T-helper 2 cell treated with Interferon-gamma antibody and Interleukin-4, amounts not matched to agents 5 μg/mL and 100 μg/mL, for 36 hours (primary cell): ENCODE results near the gene TAP2.

Source experiments
- DNase-seq: peaks from one replicate; pipeline ENCODE4 v3.0.0; 2021; ENCODE audit warnings: low spot score
- H3K27ac Mint-ChIP-seq: one replicate; pipeline ENCODE4 v1.8.0; 2021; ENCODE audit warnings: mild to moderate bottlenecking, mixed read lengths
- H3K27me3 Mint-ChIP-seq: one replicate; pipeline ENCODE4 v1.8.0; 2021; ENCODE audit warnings: low read depth, mixed read lengths
- H3K36me3 Mint-ChIP-seq: one replicate; pipeline ENCODE4 v1.8.0; 2021; ENCODE audit warnings: low read depth, mixed read lengths
- H3K4me1 Mint-ChIP-seq: one replicate; pipeline ENCODE4 v1.8.0; 2021; ENCODE audit warnings: low read depth, mixed read lengths
- H3K4me3 Mint-ChIP-seq: one replicate; pipeline ENCODE4 v1.8.0; 2022; ENCODE audit warnings: mild to moderate bottlenecking, moderate library complexity, mixed read lengths
- H3K9me3 Mint-ChIP-seq: one replicate; pipeline ENCODE4 v1.8.0; 2021; ENCODE audit warnings: mixed read lengths

TAP2 gene

DNA sequence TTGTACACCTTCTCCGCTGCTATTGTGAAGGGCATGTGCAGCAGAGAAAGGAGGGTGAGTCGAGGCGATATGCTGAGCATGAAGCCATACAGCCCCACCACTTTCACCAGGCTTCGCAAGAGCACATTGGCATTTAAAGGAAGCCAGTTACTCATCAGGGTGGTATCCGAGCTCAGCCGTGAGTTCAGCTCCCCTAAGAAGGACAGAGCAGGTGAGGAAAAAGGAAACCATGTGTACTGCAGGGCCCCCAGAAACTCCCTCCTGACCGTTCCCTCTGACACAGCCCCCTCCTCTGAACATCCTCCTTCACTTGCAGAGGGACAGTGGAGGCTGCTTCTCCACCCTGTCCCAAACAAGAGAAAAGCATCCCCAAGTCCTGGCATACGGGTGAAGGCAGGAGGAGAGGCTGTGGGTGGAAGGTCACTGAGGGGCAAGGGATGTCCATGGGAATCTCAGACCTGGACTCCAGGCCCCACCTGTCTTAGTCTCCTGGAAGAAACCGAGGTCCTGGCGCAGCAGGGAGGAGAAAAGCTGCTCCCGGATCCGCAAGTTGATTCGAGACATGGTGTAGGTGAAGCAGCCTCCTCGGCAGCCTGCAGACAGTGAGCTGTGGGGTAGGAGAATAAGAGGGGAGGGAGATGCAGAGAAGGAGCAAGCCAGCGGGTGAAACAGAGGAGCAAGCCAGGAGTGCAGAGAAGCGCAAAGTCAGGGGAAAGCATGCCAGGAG is 3.2 kb downstream of the TAP2 start:
- H3K36me3 Mint-ChIP-seq, result peaks cover 78% of the 10 kb centered on the region
- peak overlapping the region; percentile 40 for H3K4me3 Mint-ChIP-seq
- H3K4me1 Mint-ChIP-seq, result peaks cover 70% of the 10 kb centered on the region
- no peaks in the 10 kb centered on the region for H3K27me3 Mint-ChIP-seq
- DNase-seq, result no peak
- no peak overlapping the region for H3K27ac Mint-ChIP-seq
- H3K9me3 Mint-ChIP-seq, result no peaks in the 10 kb centered on the region

DNA sequence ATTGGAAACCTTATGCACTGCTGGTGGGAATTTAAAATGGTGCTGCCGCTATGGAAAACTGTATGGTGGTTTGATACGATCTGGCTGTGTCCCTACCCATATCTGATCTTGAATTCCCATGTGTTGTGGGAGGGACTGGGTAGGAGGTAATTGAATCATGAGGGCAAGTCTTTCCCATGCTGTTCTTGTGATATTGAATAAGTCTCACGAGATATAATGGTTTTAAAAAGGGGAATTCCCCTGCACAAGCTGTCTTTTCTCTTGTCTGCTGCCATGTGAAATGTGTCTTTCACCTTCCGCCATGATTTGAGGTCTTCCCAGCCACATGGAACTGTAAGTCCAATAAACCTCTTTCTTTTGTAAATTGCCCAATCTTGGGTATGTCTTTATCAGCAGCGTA is 4.9 kb downstream of the TAP2 start:
- Mint-ChIP-seq H3K4me3 (peak overlapping the region; percentile 38), H3K27ac (peak overlapping the region; percentile 34), H3K36me3 (peaks cover 84% of the 10 kb centered on the region), H3K4me1 (peaks cover 60% of the 10 kb centered on the region), H3K27me3 (no peaks in the 10 kb centered on the region), H3K9me3 (no peaks in the 10 kb centered on the region)
- DNase-seq, result no peak

DNA sequence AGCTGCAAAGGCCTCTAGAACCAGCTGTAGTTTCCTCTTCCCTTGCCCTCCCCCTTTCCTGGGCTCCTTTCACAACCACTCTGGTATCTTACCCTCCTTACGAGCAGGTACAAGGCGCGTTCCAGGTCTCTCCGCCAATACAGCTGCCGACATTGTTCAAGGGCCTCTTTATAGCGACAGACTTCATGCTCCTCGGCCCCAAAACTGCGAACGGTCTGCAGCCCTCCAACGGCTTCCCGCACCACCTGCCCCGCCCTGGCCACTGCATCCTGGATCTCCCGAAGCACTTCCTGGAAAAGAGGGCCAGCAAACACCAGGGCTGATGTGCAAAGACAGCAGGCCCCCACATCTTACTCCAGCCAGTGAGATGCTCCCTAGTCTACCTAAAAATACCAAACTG is 6.0 kb downstream of the TAP2 start:
- peaks cover 64% of the 10 kb centered on the region for H3K4me1 Mint-ChIP-seq
- H3K4me3 Mint-ChIP-seq, result no peak overlapping the region

DNA sequence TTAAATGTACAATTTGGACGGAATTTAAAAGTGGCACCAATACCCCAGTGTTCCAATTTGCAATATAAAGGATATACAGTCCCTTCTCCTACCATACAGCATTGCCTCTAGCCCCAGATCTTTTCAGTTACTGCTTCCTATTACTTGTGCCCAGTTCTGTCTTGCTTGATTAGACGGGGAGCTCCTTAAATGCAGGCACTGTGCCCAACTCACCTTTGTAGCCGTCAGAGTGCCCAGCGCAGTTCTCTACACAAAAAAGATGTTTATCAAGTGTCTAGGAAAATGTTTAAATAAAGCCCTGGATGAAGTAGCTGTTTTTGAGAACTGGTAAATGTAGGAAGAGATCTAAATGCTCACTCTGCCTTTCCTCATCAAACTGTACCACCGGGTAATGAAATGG is 7.6 kb downstream of the TAP2 start:
- no peak for DNase-seq
- no peaks in the 10 kb centered on the region for H3K9me3 Mint-ChIP-seq
- H3K27ac Mint-ChIP-seq, result no peak overlapping the region
- peaks cover 78% of the 10 kb centered on the region for H3K36me3 Mint-ChIP-seq
- H3K4me1 Mint-ChIP-seq, result peaks cover 56% of the 10 kb centered on the region
- H3K27me3 Mint-ChIP-seq, result no peaks in the 10 kb centered on the region
- no peak overlapping the region for H3K4me3 Mint-ChIP-seq

More for the DNA sequence above, 6.0 kb downstream of the TAP2 start:
- no peak for DNase-seq
- Mint-ChIP-seq H3K27me3 (no peaks in the 10 kb centered on the region), H3K9me3 (no peaks in the 10 kb centered on the region), H3K27ac (no peak overlapping the region), H3K36me3 (peaks cover 87% of the 10 kb centered on the region)

DNA sequence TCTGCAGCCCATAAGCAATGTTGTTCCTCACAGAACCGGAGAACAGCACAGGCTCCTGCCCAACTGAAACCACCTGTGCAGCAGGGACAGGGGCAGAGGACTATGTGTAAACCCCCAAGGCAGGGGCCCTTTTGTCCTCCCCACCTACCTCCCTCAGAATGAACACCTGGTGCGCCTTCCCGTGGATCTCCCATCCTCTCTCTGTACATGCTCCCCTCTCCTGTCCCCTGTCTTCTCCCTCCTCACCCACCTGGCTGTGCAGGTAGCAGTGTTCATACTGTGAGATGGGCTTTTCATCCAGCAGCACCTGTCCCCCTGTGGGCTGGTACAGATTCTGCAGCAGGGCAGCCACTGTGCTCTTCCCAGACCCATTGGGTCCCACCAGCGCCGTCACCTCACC is 8.5 kb downstream of the TAP2 start:
- Mint-ChIP-seq H3K4me1 (peaks cover 48% of the 10 kb centered on the region), H3K36me3 (peaks cover 70% of the 10 kb centered on the region), H3K27ac (no peak overlapping the region), H3K27me3 (no peaks in the 10 kb centered on the region), H3K4me3 (no peak overlapping the region), H3K9me3 (no peaks in the 10 kb centered on the region)
- no peak for DNase-seq

DNA sequence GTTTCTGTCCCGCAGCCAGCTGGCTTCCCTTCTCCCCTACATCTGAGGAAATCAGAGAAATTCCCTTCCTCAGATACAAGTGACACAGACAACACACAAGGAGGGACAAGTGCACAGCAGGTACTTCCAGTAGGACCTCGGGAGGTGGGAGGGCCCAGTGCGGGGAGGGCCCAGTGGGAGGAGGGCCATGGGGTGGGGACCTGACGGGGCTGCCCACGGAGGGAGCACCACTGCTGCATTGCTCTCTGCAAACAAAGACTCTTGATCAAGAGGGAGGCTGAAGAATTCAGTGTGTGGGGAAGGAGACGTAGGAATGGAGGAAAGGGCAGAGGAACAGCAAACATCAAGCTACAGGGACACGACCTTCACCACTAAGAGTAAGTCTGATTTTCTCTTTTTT is 9.0 kb downstream of the TAP2 start:
- DNase-seq, result no peak
- no peak overlapping the region for H3K27ac Mint-ChIP-seq
- no peaks in the 10 kb centered on the region for H3K27me3 Mint-ChIP-seq
- H3K9me3 Mint-ChIP-seq, result no peaks in the 10 kb centered on the region
- H3K4me1 Mint-ChIP-seq, result peaks cover 43% of the 10 kb centered on the region
- H3K36me3 Mint-ChIP-seq, result peaks cover 64% of the 10 kb centered on the region
- no peak overlapping the region for H3K4me3 Mint-ChIP-seq

DNA sequence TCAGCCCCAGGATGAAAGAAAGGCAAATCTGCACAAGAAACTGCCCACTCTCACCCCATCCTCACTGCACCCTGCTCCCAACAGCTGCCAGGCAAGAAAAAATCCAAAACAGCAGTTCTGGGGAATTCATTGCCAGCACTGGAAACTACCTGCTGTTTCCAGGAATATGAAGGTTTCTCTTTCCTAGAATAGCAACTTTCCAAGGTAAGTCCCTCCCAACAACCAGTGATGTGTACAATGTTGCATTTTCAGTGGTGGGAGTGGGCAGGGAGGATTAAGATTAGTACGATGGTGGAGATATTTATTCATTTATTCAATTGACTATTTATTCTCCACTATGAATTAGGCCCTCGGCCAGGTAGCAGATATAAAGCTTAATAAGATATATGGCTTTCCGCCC is 11.5 kb downstream of the TAP2 start:
- H3K4me3 Mint-ChIP-seq, result no peak overlapping the region
- no peaks in the 10 kb centered on the region for H3K9me3 Mint-ChIP-seq

DNA sequence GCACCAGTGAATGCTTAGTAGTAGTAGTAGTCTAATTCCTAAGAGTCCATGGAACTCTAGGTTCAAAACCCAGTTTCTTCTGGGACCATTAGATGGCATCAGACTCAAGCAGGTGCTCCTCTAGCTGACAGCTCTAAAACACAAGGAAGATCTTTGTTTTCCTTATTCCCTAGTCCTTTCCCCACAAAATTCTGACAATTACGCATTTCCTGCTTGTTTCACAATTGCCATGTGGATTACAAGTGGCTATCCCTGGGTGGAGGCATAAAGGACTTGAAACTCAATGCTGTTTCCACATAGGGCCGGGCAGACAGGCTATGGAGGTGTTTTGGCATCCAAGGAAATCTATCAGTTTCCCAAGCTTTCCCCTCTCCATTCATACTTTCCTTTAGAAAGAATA is 12.6 kb downstream of the TAP2 start:
- peaks cover 34% of the 10 kb centered on the region for H3K36me3 Mint-ChIP-seq
- H3K27me3 Mint-ChIP-seq, result no peaks in the 10 kb centered on the region
- DNase-seq, result no peak
- H3K9me3 Mint-ChIP-seq, result no peaks in the 10 kb centered on the region
- H3K27ac Mint-ChIP-seq, result no peak overlapping the region
- H3K4me1 Mint-ChIP-seq, result peaks cover 15% of the 10 kb centered on the region
- no peak overlapping the region for H3K4me3 Mint-ChIP-seq

More for the DNA sequence above, 11.5 kb downstream of the TAP2 start:
- peaks cover 22% of the 10 kb centered on the region for H3K4me1 Mint-ChIP-seq
- no peaks in the 10 kb centered on the region for H3K27me3 Mint-ChIP-seq
- H3K36me3 Mint-ChIP-seq, result peaks cover 43% of the 10 kb centered on the region
- no peak for DNase-seq
- no peak overlapping the region for H3K27ac Mint-ChIP-seq

DNA sequence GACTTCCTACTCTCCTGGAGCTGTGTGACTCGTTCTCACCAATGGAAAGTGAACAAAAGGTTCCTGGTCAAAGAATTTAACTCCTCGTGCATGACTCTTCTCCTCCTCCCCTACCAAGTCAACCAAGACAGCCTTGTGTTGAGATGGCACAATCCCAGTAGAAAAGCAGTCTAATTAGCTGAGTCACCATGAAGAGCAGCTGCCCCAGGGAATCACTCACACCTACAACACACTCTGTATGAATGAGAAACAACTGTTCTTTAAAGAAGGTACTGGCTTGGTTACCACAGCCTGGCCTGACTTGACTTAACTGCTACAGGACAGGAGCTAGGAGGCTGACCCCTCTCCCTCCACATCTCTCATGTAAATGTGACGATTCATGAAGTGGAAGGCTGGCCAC is 18.8 kb downstream of the TAP2 start:
- no peaks in the 10 kb centered on the region for H3K4me1 Mint-ChIP-seq
- H3K27ac Mint-ChIP-seq, result no peak overlapping the region
- no peaks in the 10 kb centered on the region for H3K27me3 Mint-ChIP-seq
- no peak for DNase-seq
- no peaks in the 10 kb centered on the region for H3K9me3 Mint-ChIP-seq
- H3K36me3 Mint-ChIP-seq, result no peaks in the 10 kb centered on the region
- H3K4me3 Mint-ChIP-seq, result no peak overlapping the region

DNA sequence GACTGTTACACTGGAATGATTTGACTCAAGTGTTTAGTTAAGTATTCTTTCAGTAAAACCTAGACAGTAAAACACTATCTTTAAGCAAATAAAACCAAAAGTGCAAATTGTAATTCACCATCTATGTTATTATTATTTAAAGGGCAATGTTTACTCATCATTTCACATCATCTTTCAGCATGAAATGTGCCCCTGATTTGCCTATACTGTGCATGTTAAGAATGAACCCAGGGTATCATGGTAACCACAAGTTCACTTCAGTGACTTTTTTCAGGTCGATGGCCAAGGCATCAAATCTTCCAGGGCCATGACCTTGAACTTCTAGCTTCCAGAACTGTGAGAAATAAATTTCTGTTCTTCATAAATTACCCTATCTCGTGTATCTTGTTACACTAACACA is 19.7 kb downstream of the TAP2 start:
- Mint-ChIP-seq H3K4me3 (no peak overlapping the region), H3K27ac (no peak overlapping the region), H3K4me1 (no peaks in the 10 kb centered on the region), H3K9me3 (no peaks in the 10 kb centered on the region), H3K36me3 (no peaks in the 10 kb centered on the region), H3K27me3 (no peaks in the 10 kb centered on the region)
- no peak for DNase-seq

DNA sequence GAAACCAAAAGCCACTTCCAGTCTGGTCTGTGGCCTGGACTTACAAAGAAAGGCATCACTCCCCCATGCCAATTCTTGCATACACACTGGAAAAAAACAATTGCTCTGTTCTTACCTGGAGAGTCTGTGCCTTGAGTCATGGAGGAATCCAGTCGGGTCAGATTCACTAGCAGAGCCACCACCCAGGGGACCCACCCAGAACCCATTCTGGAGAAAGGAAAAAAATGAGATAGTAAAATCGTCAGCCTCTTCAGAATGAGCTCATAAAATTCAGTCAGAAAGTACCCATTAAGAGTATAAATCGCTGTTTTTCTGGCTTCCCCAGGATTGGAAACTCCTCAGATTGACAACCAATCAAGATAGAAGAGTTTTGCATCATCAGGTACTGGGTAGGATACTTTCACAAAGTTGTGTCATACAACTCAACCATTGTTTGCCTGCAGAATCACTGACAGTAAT is 21.8 kb downstream of the TAP2 start, which contains the start of gene HLA-DOB:
Gene HLA-DOB (minus strand): TSS at position 257 of the 459 bp plus-strand sequence. CDS start 51 bp downstream, at position 206.
- no peak for DNase-seq
- Mint-ChIP-seq H3K27ac (no peak within 1 kb of the TSS), H3K4me1 (no peaks in the 10 kb centered on the region), H3K36me3 (no peaks in the 10 kb centered on the region), H3K9me3 (no peaks in the 10 kb centered on the region), H3K27me3 (no peaks in the 10 kb centered on the region), H3K4me3 (no peak within 1 kb of the TSS)

DNA sequence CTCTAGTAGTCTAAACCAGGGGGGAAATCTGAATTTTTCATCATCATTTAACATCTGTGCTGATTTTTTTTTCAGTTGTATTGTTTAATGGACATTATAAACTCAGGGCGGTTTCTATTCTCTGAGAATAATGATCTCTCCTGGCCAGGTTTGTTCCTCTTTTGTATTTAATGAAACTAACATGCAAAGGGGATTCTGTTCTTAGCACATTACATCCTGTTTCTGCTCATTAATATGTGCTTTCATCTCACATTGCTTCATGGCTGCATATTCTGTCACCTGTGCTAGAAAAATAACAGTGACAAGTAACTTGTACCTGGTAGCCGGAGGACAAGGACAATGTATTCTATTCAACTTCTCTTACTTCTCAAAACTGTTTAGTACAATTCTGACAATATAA is 22.5 kb downstream of the TAP2 start:
- Mint-ChIP-seq H3K27ac (no peak overlapping the region), H3K27me3 (no peaks in the 10 kb centered on the region), H3K4me1 (no peaks in the 10 kb centered on the region), H3K4me3 (no peak overlapping the region), H3K36me3 (no peaks in the 10 kb centered on the region), H3K9me3 (no peaks in the 10 kb centered on the region)
- no peak for DNase-seq

DNA sequence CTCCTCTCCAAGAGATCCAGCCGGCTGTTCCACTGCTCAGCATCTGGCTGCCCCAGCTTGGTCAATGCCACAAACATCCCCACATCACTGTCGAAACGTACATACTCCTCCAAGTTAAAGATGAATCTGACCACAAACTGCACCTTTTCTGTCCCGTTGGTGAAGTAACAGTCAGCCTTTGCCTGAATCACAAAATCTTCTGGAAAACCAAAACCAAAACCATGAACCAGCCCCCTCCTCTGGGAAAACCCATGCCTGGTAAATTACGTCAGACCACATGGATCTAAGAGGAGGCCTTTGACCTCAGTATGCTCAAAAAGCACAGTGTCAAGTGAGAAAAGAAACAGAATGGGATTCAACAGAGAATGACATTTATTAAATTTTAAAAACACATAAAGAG is 23.4 kb downstream of the TAP2 start:
- H3K36me3 Mint-ChIP-seq, result no peaks in the 10 kb centered on the region
- no peak overlapping the region for H3K4me3 Mint-ChIP-seq
- H3K27me3 Mint-ChIP-seq, result no peaks in the 10 kb centered on the region
- H3K9me3 Mint-ChIP-seq, result no peaks in the 10 kb centered on the region
- no peaks in the 10 kb centered on the region for H3K4me1 Mint-ChIP-seq
- no peak overlapping the region for H3K27ac Mint-ChIP-seq
- DNase-seq, result no peak

DNA sequence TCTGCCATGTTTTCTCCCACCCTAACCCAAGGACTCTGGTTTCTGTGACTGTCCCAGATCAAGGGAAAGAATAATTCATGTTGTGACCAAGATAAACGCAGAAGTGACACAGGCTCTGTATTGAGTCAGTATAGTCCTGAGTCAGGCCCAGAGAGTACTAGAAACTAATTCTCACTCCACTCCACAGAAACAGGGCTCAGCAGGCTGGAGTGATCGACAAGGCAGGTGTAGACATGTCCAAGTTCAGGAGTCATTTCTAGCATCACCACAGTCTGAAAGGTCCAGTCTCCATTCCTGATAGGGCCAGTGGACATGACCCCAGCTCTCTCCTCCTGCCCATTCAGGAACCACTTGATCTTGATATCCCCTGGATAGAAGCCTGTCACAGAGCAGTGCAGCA is 24.4 kb downstream of the TAP2 start:
- H3K27me3 Mint-ChIP-seq, result no peaks in the 10 kb centered on the region
- no peak overlapping the region for H3K27ac Mint-ChIP-seq
- no peaks in the 10 kb centered on the region for H3K9me3 Mint-ChIP-seq
- no peaks in the 10 kb centered on the region for H3K36me3 Mint-ChIP-seq
- H3K4me3 Mint-ChIP-seq, result no peak overlapping the region
- DNase-seq, result no peak
- H3K4me1 Mint-ChIP-seq, result no peaks in the 10 kb centered on the region

DNA sequence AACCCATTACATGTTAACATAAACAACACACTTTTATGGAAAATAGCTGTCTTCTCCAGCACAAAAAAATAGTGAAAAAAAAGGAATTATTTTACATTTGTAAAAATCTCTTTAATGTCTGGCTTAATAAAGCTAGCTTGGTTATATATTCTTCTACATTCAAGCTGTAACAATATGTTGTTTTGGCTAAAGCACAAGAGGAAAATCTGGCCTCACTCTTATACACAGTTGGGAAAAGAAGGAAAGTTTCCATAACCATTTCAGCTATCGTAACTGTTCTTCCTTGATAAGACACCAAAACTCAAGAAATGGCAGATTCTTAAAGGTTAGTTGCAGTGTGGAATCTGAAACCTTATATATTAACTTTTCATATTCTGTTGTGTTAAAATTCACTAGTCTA is 29.4 kb downstream of the TAP2 start:
- Mint-ChIP-seq H3K4me1 (no peaks in the 10 kb centered on the region), H3K4me3 (no peak overlapping the region), H3K27ac (no peak overlapping the region), H3K36me3 (no peaks in the 10 kb centered on the region), H3K9me3 (no peaks in the 10 kb centered on the region), H3K27me3 (peaks cover 22% of the 10 kb centered on the region)
- no peak for DNase-seq
